ENCODE measurements around the gene SYF2. TPM values are rescaled to one million over a fixed set of nuclear protein-coding genes. Genes with fewer than 3 reads are reported as not detected.

The SYF2 gene
- total and polyA plus RNA-seq, 2 of the 13 experiments (the other 11 are each of a cell fraction or from before 2014, with no cell fraction given) = 17.8 to 34.1 TPM

DNA sequence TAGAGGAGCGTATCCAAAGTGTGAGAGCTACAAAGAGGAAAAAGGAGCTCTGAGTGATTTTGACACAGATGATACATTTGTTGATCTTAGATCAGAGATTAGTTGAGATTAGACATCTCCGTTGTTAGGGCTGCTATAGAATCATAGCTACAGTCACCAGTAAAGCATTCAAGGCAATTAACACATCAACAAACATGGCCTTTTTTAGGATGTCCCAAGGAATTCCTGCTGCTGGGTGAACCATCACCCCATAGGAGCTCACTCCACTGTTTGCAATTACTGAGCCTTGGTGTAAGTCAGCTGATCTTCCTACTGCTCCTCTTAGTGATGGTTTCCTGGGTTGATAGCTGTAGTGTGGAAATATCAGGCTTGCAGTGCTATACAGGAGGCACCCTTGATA is 21.6 kb upstream of the SYF2 start:
- FAIRE-seq (no peak), ATAC-seq (no peak)

GRCh38 chr1:25247829-25248754 is 15.8 kb upstream of the SYF2 start:
- H3K9me3 ChIP-seq (ENCODE audit: low read length) = no peaks in the 10 kb centered on the region
- H3K4me2 ChIP-seq (ENCODE audit: low read depth, low read length) = peak overlapping the region; percentile 89
- no TSS peak for BruUV-seq (replicated peaks)
- CTCF ChIA-PET (ENCODE audit: low intra/inter-chr PET ratio, low total read pairs) = no interaction called here
- peaks cover 36% of the 10 kb centered on the region for H3K79me2 ChIP-seq (ENCODE audit: insufficient read depth, low read length)
- DNase-seq (ENCODE audit: low spot score) (no peak), FAIRE-seq (no peak), ATAC-seq (peak; percentile 90)
- in situ Hi-C loops (cut with HindIII; ENCODE audit: extremely low pct_ligation_motif_present, low pct_unique_long_range_greater_than_20kb) = no loop called here
- H2AFZ ChIP-seq (ENCODE audit: low read length) = peak overlapping the region; percentile 19
- POLR2A ChIA-PET = interaction anchor here (0.6 to 1.4 kb wide), 18 partner anchors 8 to 523 kb away, joined by 3 to 59 read pairs (median 3); partner anchors contain the start of genes LDLRAP1, SYF2 and TMEM50A
- H4K20me1 ChIP-seq (ENCODE audit: insufficient read depth, low read length) = peaks cover 24% of the 10 kb centered on the region
- peak overlapping the region; percentile 68 to 96 (median 93) for H3K4me3 ChIP-seq (replicated peaks in 1 of 3; ENCODE audit: insufficient read depth in 1 of 3, low read depth in 2 of 3, low read length in 3 of 3)
- peak overlapping the region; percentile 69 for H3K9ac ChIP-seq (ENCODE audit: insufficient read depth, low read depth, low read length)
- peak overlapping the region; percentile 84 for H3K27ac ChIP-seq (ENCODE audit: extremely low read length, insufficient read depth, low read length)
- intact Hi-C loops (cut with micrococcal nuclease; ENCODE audit: unreplicated experiment) = loop anchor here (5.0 kb wide), 1 partner anchor 89 kb away; the partner anchor contains the start of gene TMEM50A
- peaks cover 4 to 19% of the 10 kb centered on the region in 2 experiments for H3K36me3 ChIP-seq (replicated peaks in 1 of 2; ENCODE audit: control insufficient read depth in 1 of 2, insufficient read depth in 2 of 2, low read length in 2 of 2)
- 37% methylated on average over 19 of the region's 30 CpGs for WGBS (ENCODE audit: low lambda C conversion rate)
- peaks cover 41% of the 10 kb centered on the region for H3K4me1 ChIP-seq (ENCODE audit: insufficient read depth, low read length)
- H3K27me3 ChIP-seq (ENCODE audit: control insufficient read depth in 1 of 2, insufficient read depth in 2 of 2, low read length in 2 of 2) = no peaks in the 10 kb centered on the region; a peak in 1 of 5 replicates
- TF ChIP-seq SSRP1 (CRISPR knock-in tag; IDR thresholded peaks at IDR 0.05) = no peak
- TF ChIP-seq ZNF747 (CRISPR knock-in tag; IDR thresholded peaks at IDR 0.05; ENCODE audit: borderline replicate concordance) = no peak
- 0 out of 2 replicates have a peak, but pooled peaks have one; percentile 2 for TF ChIP-seq ZNF12 (CRISPR knock-in tag; IDR thresholded peaks at IDR 0.05)
- TF ChIP-seq, protein P1, sequence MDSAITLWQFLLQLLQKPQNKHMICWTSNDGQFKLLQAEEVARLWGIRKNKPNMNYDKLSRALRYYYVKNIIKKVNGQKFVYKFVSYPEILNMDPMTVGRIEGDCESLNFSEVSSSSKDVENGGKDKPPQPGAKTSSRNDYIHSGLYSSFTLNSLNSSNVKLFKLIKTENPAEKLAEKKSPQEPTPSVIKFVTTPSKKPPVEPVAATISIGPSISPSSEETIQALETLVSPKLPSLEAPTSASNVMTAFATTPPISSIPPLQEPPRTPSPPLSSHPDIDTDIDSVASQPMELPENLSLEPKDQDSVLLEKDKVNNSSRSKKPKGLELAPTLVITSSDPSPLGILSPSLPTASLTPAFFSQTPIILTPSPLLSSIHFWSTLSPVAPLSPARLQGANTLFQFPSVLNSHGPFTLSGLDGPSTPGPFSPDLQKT (CRISPR knock-in tag; IDR thresholded peaks at IDR 0.05; ENCODE audit: borderline replicate concordance) = no peak
- TF ChIP-seq GTF3A (CRISPR knock-in tag; conservative IDR thresholded peaks at IDR 0.05) = no peak
- no peak for TF ChIP-seq HOXA3 (CRISPR knock-in tag; IDR thresholded peaks at IDR 0.05)
- TF ChIP-seq ZNF264 (CRISPR knock-in tag; IDR thresholded peaks at IDR 0.05) = no peak
- no peak for TF ChIP-seq BCL6 (CRISPR knock-in tag; IDR thresholded peaks at IDR 0.05)
- TF ChIP-seq IRF9 (CRISPR knock-in tag; IDR thresholded peaks at IDR 0.05; ENCODE audit: borderline replicate concordance) = no peak
- no peak for TF ChIP-seq MBNL3 (CRISPR knock-in tag; conservative IDR thresholded peaks at IDR 0.05)
- TF ChIP-seq ARNT (IDR thresholded peaks at IDR 0.05) = no peak
- TF ChIP-seq ZNF644 (CRISPR knock-in tag; IDR thresholded peaks at IDR 0.05; ENCODE audit: low read depth) = no peak
- no peak for TF ChIP-seq KMT2B (CRISPR knock-in tag; IDR thresholded peaks at IDR 0.05)
- no peak for TF ChIP-seq KDM5A (IDR thresholded peaks at IDR 0.05; ENCODE audit: borderline replicate concordance, low read length)

More for the DNA sequence above, 21.6 kb upstream of the SYF2 start:
- no peak overlapping the region for H2AFZ ChIP-seq (ENCODE audit: low read length)
- in situ Hi-C loops (cut with HindIII; ENCODE audit: extremely low pct_ligation_motif_present, low pct_unique_long_range_greater_than_20kb) = no loop called here
- POLR2A ChIA-PET = interaction anchor here (1.6 kb wide), 1 partner anchor 14 kb away, joined by 4 read pairs; no protein-coding TSS in a partner anchor
- CTCF ChIA-PET (ENCODE audit: low intra/inter-chr PET ratio, low total read pairs) = no interaction called here
- BruUV-seq (replicated peaks) = no TSS peak
- no peaks in the 10 kb centered on the region for H3K36me3 ChIP-seq (replicated peaks in 1 of 2; ENCODE audit: control insufficient read depth in 1 of 2, insufficient read depth in 2 of 2, low read length in 2 of 2)
- WGBS (ENCODE audit: low lambda C conversion rate) = 51% methylated on average over 2 of the region's 2 CpGs
- peak; percentile 68; the same call in 1 of the 2 replicates for TF ChIP-seq ZNF317 (CRISPR knock-in tag; IDR thresholded peaks at IDR 0.05)
- no peak for TF ChIP-seq GPN1 (CRISPR knock-in tag; IDR thresholded peaks at IDR 0.05; ENCODE audit: borderline replicate concordance)
- no peak for TF ChIP-seq ZBTB42 (CRISPR knock-in tag; IDR thresholded peaks at IDR 0.05)
- H3K79me2 ChIP-seq (ENCODE audit: insufficient read depth, low read length) = no peaks in the 10 kb centered on the region
- no peak overlapping the region for H3K4me3 ChIP-seq (replicated peaks in 1 of 3; ENCODE audit: insufficient read depth in 1 of 3, low read depth in 2 of 3, low read length in 3 of 3)
- no peak overlapping the region for H3K27ac ChIP-seq (ENCODE audit: extremely low read length, insufficient read depth, low read length)
- peaks cover 17% of the 10 kb centered on the region for H3K4me1 ChIP-seq (ENCODE audit: insufficient read depth, low read length)
- H3K9me3 ChIP-seq (ENCODE audit: low read length) = no peaks in the 10 kb centered on the region
- no peak for DNase-seq (ENCODE audit: low spot score)
- no peaks in the 10 kb centered on the region for H4K20me1 ChIP-seq (ENCODE audit: insufficient read depth, low read length)
- intact Hi-C loops (cut with micrococcal nuclease; ENCODE audit: unreplicated experiment) = no loop called here
- H3K27me3 ChIP-seq (ENCODE audit: control insufficient read depth in 1 of 2, insufficient read depth in 2 of 2, low read length in 2 of 2) = no peaks in the 10 kb centered on the region
- no peak overlapping the region for H3K4me2 ChIP-seq (ENCODE audit: low read depth, low read length)
- H3K9ac ChIP-seq (ENCODE audit: insufficient read depth, low read depth, low read length) = no peak overlapping the region

Measured in HepG2 (cell line).